Gastrocnemius medialis (tissue), 4 donors: ENCODE data around the gene CACNA2D1.

Experiments used
- POLR2A ChIP-seq, 2 donors: fragments of 450-650 bp; IDR thresholded peaks; one replicate each; pipeline ENCODE4 v1.6.1; 2017; ENCODE audit warnings: antibody characterized with exemption in 2 of 2, mild to moderate bottlenecking in 2 of 2, moderate library complexity in 2 of 2
- TF ChIP-seq, protein P1 (sequence below), 5 experiments: fragments of 450-650 bp in 3 of 5; fragments of 200-600 bp in 2 of 5; sonication (generic) in 2 of 5; IDR thresholded peaks in 4 of 5; conservative IDR thresholded peaks in 1 of 5; 1 replicate in 4 of 5; 2 replicates in 1 of 5; pipeline ENCODE4 v1.5.1; 2016 to 2019; ENCODE audit warnings: antibody characterized with exemption in 5 of 5, mild to moderate bottlenecking in 3 of 5, moderate library complexity in 3 of 5

DNA sequence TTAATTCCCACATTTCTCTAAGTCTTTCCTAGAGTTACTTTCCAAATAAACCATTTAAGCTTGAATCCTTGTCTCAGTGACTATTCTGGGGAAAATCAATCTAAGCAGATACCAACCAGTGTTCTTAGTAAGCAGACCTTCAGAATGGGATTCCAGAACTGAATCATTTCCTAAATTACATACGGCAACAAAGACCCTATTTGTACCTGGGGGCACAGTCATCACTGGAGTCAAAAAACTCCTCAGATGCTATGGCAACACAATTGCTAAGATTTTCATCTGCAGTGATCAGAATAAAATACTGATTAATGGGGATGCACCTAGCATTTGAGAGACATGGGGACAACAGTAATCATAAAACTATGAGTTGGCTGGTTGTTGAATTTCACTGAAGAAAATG lies 389.0 kb downstream of the CACNA2D1 start:
- TF ChIP-seq, protein P1, sequence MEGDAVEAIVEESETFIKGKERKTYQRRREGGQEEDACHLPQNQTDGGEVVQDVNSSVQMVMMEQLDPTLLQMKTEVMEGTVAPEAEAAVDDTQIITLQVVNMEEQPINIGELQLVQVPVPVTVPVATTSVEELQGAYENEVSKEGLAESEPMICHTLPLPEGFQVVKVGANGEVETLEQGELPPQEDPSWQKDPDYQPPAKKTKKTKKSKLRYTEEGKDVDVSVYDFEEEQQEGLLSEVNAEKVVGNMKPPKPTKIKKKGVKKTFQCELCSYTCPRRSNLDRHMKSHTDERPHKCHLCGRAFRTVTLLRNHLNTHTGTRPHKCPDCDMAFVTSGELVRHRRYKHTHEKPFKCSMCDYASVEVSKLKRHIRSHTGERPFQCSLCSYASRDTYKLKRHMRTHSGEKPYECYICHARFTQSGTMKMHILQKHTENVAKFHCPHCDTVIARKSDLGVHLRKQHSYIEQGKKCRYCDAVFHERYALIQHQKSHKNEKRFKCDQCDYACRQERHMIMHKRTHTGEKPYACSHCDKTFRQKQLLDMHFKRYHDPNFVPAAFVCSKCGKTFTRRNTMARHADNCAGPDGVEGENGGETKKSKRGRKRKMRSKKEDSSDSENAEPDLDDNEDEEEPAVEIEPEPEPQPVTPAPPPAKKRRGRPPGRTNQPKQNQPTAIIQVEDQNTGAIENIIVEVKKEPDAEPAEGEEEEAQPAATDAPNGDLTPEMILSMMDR (IDR thresholded peaks at IDR 0.05 in 4 of 5, conservative IDR thresholded peaks at IDR 0.05 in 1 of 5): no peak
- TF ChIP-seq POLR2A (IDR thresholded peaks at IDR 0.05): no peak
